Activated naive CD8-positive, alpha-beta T cell treated with anti-CD3 and anti-CD28 coated beads for 36 hours (primary cell): ENCODE measurements around the gene ANAPC7. TPM values are rescaled to one million over a fixed set of nuclear protein-coding genes. Genes with fewer than 3 reads are reported as not detected.
A peak's percentile ranks its signal among the peaks of the same experiment; 100 is the strongest.
"Not testable (repeated sequence)": the region's sequence is repeated elsewhere in the genome, so short reads cannot be mapped to it uniquely, and the experiment has no call there.

ENCODE experiments used
- DNase-seq: peaks from one replicate; pipeline ENCODE4 v3.0.0; 2021
- H3K27ac Mint-ChIP-seq: one replicate; pipeline ENCODE4 v1.8.0; 2022; ENCODE audit warnings: mild to moderate bottlenecking, moderate library complexity, mixed read lengths
- H3K27me3 Mint-ChIP-seq: one replicate; pipeline ENCODE4 v1.8.0; 2022; ENCODE audit warnings: mild to moderate bottlenecking, mixed read lengths
- H3K36me3 Mint-ChIP-seq: one replicate; pipeline ENCODE4 v1.8.0; 2021; ENCODE audit warnings: mild to moderate bottlenecking, mixed read lengths
- H3K4me1 Mint-ChIP-seq: one replicate; pipeline ENCODE4 v1.8.0; 2021; ENCODE audit warnings: mixed read lengths
- H3K4me3 Mint-ChIP-seq: one replicate; pipeline ENCODE4 v1.8.0; 2022; ENCODE audit warnings: mild to moderate bottlenecking, moderate library complexity, mixed read lengths
- H3K9me3 Mint-ChIP-seq: one replicate; pipeline ENCODE4 v1.8.0; 2022; ENCODE audit warnings: mixed read lengths
- total RNA-seq, 2 experiments: library from RNA; stranded (reverse); gene quantifications; one replicate each; pipeline ENCODE4 v1.2.3, GENCODE V29; 2021

Gene ANAPC7
- total RNA-seq, 2 experiments from 2014 or later, result 66.6 to 67.5 TPM

GRCh38 chr12:110366321-110367142 is 37.0 kb downstream of the ANAPC7 start:
- Mint-ChIP-seq H3K4me1 (no peaks in the 10 kb centered on the region), H3K27ac (no peak overlapping the region), H3K36me3 (no peaks in the 10 kb centered on the region), H3K9me3 (no peaks in the 10 kb centered on the region), H3K27me3 (no peaks in the 10 kb centered on the region), H3K4me3 (no peak overlapping the region)
- DNase-seq, result no peak

- H3K36me3 Mint-ChIP-seq, result no peaks in the 10 kb centered on the region
- H3K27ac Mint-ChIP-seq, result no peak overlapping the region
- no peak for DNase-seq
- H3K9me3 Mint-ChIP-seq, result no peaks in the 10 kb centered on the region
- no peaks in the 10 kb centered on the region for H3K27me3 Mint-ChIP-seq
- H3K4me1 Mint-ChIP-seq, result no peaks in the 10 kb centered on the region
- no peak overlapping the region for H3K4me3 Mint-ChIP-seq
Measured at GRCh38 chr12:110365489-110366320, 37.8 kb downstream of the ANAPC7 start.

GRCh38 chr12:110361216-110361615 is 42.3 kb downstream of the ANAPC7 start:
- no peaks in the 10 kb centered on the region for H3K27me3 Mint-ChIP-seq
- no peaks in the 10 kb centered on the region for H3K36me3 Mint-ChIP-seq
- no peak overlapping the region for H3K27ac Mint-ChIP-seq
- no peak overlapping the region for H3K4me3 Mint-ChIP-seq
- H3K9me3 Mint-ChIP-seq, result no peaks in the 10 kb centered on the region
- H3K4me1 Mint-ChIP-seq, result no peaks in the 10 kb centered on the region
- DNase-seq, result no peak

GRCh38 chr12:110358384-110359097 is 45.0 kb downstream of the ANAPC7 start:
- DNase-seq, H3K36me3 Mint-ChIP-seq, H3K27me3 Mint-ChIP-seq, H3K4me3 Mint-ChIP-seq, H3K27ac Mint-ChIP-seq, H3K9me3 Mint-ChIP-seq: not testable (repeated sequence)
- H3K4me1 Mint-ChIP-seq, result peaks cover 14% of the 10 kb centered on the region

GRCh38 chr12:110355073-110355472 is 48.4 kb downstream of the ANAPC7 start:
- peaks cover 18% of the 10 kb centered on the region for H3K4me1 Mint-ChIP-seq
- DNase-seq, result peak; percentile 23
- no peak overlapping the region for H3K4me3 Mint-ChIP-seq
- no peak overlapping the region for H3K27ac Mint-ChIP-seq
- H3K27me3 Mint-ChIP-seq, result peaks cover 9% of the 10 kb centered on the region
- peaks cover 11% of the 10 kb centered on the region for H3K36me3 Mint-ChIP-seq
- no peaks in the 10 kb centered on the region for H3K9me3 Mint-ChIP-seq

- no peak for DNase-seq
- H3K4me1 Mint-ChIP-seq, result peaks cover 26% of the 10 kb centered on the region
- H3K9me3 Mint-ChIP-seq, result no peaks in the 10 kb centered on the region
- peaks cover 11% of the 10 kb centered on the region for H3K36me3 Mint-ChIP-seq
- H3K4me3 Mint-ChIP-seq, result no peak overlapping the region
- H3K27me3 Mint-ChIP-seq, result peaks cover 9% of the 10 kb centered on the region
- H3K27ac Mint-ChIP-seq, result no peak overlapping the region
Measured at GRCh38 chr12:110354172-110354780, 49.2 kb downstream of the ANAPC7 start.

GRCh38 chr12:110353211-110353965 is 50.1 kb downstream of the ANAPC7 start:
- H3K36me3 Mint-ChIP-seq, result peaks cover 12% of the 10 kb centered on the region
- H3K4me3 Mint-ChIP-seq, result no peak overlapping the region
- peaks cover 33% of the 10 kb centered on the region for H3K4me1 Mint-ChIP-seq
- no peak overlapping the region for H3K27ac Mint-ChIP-seq
- DNase-seq, result no peak
- peaks cover 9% of the 10 kb centered on the region for H3K27me3 Mint-ChIP-seq
- no peaks in the 10 kb centered on the region for H3K9me3 Mint-ChIP-seq

- H3K4me3 Mint-ChIP-seq, result no peak overlapping the region
- peaks cover 36% of the 10 kb centered on the region for H3K4me1 Mint-ChIP-seq
- H3K27ac Mint-ChIP-seq, result no peak overlapping the region
- H3K27me3 Mint-ChIP-seq, result peaks cover 9% of the 10 kb centered on the region
- no peaks in the 10 kb centered on the region for H3K9me3 Mint-ChIP-seq
- H3K36me3 Mint-ChIP-seq, result peaks cover 16% of the 10 kb centered on the region
- no peak for DNase-seq
Measured at GRCh38 chr12:110352401-110352800, 51.1 kb downstream of the ANAPC7 start.

- Mint-ChIP-seq H3K4me1 (peaks cover 36% of the 10 kb centered on the region), H3K36me3 (peaks cover 22% of the 10 kb centered on the region), H3K4me3 (no peak overlapping the region), H3K9me3 (no peaks in the 10 kb centered on the region), H3K27me3 (peaks cover 9% of the 10 kb centered on the region), H3K27ac (no peak overlapping the region)
- no peak for DNase-seq
Measured at GRCh38 chr12:110351119-110351518, 52.4 kb downstream of the ANAPC7 start.

- Mint-ChIP-seq H3K27me3 (peaks cover 4% of the 10 kb centered on the region), H3K36me3 (peaks cover 31% of the 10 kb centered on the region), H3K4me1 (peaks cover 31% of the 10 kb centered on the region), H3K9me3 (no peaks in the 10 kb centered on the region), H3K4me3 (peak overlapping the region; percentile 41), H3K27ac (peak overlapping the region; percentile 80)
- peak; percentile 48 for DNase-seq
Measured at GRCh38 chr12:110349514-110350151, 53.9 kb downstream of the ANAPC7 start.

- H3K27ac Mint-ChIP-seq, result peak overlapping the region; percentile 80
- H3K4me1 Mint-ChIP-seq, result peaks cover 28% of the 10 kb centered on the region
- no peak for DNase-seq
- H3K9me3 Mint-ChIP-seq, result no peaks in the 10 kb centered on the region
- peak overlapping the region; percentile 41 for H3K4me3 Mint-ChIP-seq
- H3K27me3 Mint-ChIP-seq, result no peaks in the 10 kb centered on the region
- H3K36me3 Mint-ChIP-seq, result peaks cover 33% of the 10 kb centered on the region
Measured at GRCh38 chr12:110349096-110349495, 54.4 kb downstream of the ANAPC7 start.

- no peak for DNase-seq
Measured at GRCh38 chr12:110348431-110349059, 55.0 kb downstream of the ANAPC7 start.

GRCh38 chr12:110347767-110348166 is 55.7 kb downstream of the ANAPC7 start:
- DNase-seq, result no peak
- Mint-ChIP-seq H3K36me3 (peaks cover 37% of the 10 kb centered on the region), H3K4me3 (no peak overlapping the region), H3K9me3 (no peaks in the 10 kb centered on the region), H3K4me1 (peaks cover 24% of the 10 kb centered on the region), H3K27ac (peak overlapping the region; percentile 4), H3K27me3 (no peaks in the 10 kb centered on the region)

More at GRCh38 chr12:110348431-110349059, 55.0 kb downstream of the ANAPC7 start:
- Mint-ChIP-seq H3K27me3 (no peaks in the 10 kb centered on the region), H3K36me3 (peaks cover 37% of the 10 kb centered on the region), H3K27ac (peak overlapping the region; percentile 42), H3K9me3 (no peaks in the 10 kb centered on the region), H3K4me1 (peaks cover 24% of the 10 kb centered on the region), H3K4me3 (no peak overlapping the region)
